Mesenteric fat pad (tissue), 1 donor: Measurements from ENCODE around the gene DCAF7. TPM values are rescaled to one million over a fixed set of nuclear protein-coding genes. Genes with fewer than 3 reads are reported as not detected.

Source experiments
- DNase-seq: peaks from one replicate; pipeline ENCODE4 v3.0.0-alpha.2; 2020; ENCODE audit warnings: low spot score
- total RNA-seq: library from RNA; stranded (reverse); fragmentation: NEBNext Ultra II Directional; extraction: Animal tissue kit (Norgen Biotek cat#: 25700); gene quantifications from one replicate; pipeline ENCODE4 v1.2.1, GENCODE V29; 2021
- donor health status: DM: yes; HTN: yes; CAD: no.

Gene DCAF7
- total RNA-seq, 1 donor from 2014 or later: 49.6 TPM

DNA sequence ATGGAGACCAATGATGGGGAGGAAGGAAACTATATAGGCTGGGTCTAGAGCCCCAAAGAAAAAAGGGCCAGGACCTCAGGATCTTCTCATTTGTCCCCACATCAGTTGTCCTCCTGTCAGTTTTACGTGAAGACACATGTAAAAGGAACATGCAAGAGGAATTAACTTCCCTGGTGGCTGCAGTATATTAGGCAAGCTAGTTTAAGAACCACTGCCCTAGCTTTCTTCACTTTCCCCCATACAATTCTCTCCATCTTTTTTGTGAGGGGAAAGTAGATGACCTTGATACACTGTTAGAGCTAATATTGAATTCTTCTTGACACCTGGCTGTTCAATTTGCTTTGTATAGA is 74.2 kb downstream of the DCAF7 start:
- DNase-seq: no peak

DNA sequence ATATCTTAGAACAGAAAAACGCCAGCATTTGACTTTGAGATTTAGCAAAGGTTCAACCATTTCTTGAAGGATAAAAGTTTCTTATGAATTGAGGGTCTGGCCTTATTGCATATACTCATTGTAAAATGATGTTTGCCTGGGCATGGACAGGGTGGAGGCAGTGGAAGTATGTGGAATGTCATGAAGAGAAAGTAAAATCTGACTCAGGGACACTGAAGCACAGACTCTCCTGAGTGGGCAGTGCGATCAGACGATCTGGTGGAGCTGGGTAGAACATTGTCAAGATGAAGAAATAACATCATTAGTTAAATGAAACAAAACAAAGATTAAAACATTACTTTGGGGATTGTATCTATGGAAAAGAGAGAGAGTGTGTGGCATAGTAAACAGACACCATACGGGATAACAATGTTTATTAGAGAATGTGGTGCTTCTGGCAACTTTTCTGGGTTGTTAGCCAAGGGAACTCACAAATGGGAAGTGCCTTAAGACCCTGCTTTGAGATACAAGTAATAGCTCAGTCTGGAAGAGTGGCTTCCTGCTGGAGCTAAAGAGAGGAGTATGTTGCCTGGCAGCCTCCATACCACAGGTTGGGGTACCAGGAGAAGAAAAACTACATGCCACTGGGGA is 76.4 kb downstream of the DCAF7 start:
- no peak for DNase-seq

DNA sequence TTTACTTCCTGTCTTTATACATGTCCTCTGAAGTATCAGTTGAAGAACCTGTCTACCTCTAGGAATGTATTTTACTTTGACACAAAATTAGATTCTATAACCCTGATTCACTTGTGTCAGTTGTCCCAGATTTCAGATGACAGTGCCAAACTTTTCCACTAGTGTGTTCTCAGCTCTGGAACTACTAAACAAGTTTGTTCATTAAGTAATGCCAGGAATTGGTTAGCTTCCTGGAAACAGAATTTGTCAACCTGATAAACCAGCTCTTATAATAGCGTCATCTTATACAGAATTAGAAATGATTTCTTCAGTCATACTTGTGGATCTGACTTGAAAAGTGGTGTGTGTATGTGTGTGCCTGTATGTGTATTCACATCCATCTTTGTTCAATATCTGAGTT is 79.3 kb downstream of the DCAF7 start:
- DNase-seq: no peak

DNA sequence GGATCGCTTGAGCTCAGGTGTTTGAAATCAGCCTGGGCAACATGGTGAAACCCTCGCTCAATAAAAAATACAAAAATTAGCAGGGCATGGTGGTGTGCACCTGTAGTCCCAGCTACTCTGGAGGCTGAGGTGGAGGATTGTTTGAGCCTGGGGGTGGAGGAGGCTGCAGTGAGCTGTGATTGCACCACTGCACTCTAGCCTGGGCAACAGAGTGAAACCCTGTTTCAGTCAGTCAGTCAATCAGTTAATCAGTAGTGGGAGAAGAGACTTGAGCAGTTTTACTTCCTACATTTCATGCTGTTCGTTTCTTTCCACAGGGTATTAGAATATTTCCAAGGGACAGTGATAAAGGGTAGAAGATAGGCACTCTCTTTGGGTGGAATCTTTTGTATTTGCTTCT is 80.8 kb downstream of the DCAF7 start:
- no peak for DNase-seq

DNA sequence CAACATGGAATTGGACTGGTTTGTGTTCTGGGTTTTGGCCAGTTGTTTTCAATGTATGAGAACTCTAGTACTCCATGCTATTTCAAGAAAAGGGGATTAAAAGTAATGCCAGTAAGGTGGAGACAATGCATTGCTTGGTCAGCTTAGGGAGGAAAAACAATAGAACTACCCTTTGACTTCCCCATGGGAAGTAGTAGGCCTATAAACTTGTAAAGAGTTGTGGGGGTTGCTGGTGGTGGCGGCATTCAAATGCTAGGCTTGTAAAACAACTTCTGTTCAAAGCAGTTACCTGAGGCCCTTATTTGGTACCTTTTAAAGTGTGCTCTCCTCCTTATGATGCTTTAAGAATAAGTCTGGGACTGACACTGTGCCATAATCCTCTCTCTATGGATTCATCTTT is 81.3 kb downstream of the DCAF7 start:
- no peak for DNase-seq

DNA sequence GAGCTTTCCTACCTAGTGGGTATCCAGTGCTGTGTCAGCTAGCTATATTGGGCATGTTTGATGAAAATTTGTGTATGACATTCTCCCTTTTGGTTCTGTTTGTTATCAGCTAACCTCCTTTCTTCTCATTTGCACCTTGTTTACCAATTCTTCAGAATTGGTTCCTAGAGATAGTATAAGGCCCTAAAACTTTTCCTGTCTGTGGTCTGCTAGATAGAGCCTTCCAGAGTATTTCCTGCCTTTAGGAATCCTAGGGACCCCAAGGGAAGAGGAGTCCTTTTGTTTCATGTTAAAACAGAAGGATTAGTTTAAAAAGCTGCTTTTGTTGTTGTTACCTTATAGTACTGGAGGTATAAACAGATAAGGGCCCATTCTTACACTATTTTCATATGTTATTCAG is 83.5 kb downstream of the DCAF7 start:
- no peak for DNase-seq

DNA sequence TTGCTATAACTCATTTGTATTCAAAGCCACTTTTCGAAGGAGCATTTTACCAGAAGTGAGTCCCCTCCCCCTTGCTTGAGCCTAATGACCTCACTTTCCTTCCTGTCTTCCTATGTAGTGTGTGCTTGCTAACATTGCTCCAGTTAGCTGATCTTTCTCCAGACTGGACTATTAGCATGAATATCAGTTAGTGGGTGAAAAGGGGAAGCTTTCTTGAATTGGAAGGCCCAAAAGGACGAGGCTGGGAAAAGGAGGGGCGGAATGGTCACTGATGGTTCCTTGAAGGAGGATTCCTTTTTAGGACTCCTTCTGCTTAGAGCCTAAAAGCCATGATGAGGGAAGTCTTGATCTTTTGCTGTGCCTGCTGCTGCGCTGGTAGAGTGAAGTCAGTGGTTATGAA is 83.9 kb downstream of the DCAF7 start:
- no peak for DNase-seq

DNA sequence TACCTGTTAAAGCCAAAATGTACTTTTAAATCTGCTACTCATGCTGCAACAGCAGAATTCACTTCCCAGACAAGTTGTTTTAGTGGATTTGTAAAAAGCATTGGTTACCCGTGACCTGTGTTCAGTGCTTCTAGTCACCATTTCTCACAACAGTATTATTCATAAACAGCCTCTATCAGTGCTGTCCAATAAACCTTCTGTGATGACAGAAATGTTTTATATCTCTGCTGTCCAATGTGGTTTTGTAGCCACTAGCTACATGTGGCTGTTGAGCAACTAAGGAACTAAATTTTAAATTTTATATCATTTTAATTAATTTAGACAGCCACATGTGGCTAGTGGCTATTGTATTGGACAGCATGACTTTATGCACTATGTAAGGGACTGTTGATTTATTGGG is 84.5 kb downstream of the DCAF7 start:
- no peak for DNase-seq

DNA sequence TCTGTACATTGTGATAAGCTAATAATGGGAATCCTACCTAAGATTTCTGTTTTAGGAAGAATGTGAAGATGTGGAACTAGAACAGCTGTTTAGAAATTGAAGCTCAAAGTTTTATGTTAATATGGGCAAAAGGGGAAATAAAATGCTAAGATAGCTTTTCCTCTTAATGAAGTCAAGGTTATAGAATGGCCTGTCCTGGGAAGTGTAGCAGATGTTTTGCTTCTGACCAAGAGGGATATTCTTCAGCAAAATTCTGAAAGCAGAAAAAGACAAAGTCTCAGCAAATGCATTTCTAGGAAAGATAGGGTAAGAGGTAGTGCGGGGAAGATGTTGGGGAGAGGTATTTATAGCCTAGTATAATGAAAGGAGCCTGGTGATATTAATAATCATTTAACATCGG is 85.0 kb downstream of the DCAF7 start:
- DNase-seq: no peak

DNA sequence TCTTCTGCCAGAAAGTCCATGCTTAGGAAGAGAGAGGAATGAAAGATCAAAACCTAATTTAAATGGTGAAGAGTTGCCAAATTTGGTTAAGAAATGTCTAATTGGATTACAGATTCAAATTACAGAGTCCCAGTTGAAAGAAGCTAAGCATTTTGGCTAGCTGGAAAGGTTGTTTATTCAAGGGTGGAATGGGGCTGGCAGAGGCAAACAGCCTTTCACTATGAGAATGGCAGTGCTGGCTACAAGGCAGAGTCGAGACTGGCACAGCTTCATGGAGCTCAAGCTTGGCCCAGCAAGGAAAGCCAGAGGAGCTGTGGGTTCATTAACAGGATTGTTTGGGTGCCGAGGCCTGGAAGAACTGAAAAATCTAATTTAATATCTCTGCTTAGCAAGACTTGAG is 85.5 kb downstream of the DCAF7 start:
- DNase-seq: no peak

DNA sequence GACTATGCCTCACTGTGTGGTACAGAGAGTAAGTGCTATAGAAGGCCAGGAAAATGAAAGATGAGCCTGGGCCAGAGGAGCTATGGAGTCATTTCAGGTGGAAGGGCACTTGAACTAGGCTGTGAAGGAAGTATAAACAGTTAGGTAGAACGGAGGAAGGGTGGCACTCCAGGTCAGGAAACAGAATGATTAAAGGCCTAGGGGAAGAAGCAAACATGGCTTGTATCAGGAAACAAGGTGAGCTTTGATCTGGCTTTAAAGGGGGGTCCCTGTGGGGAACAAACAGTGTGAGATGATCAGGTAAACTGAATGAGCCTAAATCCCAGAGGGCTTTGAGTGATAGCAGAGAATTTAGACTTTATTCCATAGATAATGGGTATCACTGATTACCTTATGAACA is 88.8 kb downstream of the DCAF7 start:
- DNase-seq: no peak

DNA sequence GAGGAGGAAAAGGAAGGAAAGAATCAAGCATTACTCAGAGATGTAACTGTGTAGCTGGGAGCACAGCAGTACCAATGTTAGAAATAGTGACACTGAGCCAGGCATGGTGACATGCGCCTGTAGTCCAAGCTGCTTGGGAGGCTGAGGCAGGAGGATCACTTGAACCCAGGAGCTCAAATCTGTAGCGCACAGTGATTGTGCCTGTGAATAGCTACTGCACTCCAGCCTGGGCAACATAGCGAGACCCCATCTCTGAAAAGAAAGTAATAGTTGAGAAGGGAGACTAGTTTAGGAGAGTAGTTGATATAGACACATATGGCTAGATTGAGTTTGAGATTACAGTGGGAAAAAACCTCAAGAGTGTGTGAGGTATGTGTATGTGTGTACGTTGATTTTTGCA is 89.8 kb downstream of the DCAF7 start:
- DNase-seq: no peak

DNA sequence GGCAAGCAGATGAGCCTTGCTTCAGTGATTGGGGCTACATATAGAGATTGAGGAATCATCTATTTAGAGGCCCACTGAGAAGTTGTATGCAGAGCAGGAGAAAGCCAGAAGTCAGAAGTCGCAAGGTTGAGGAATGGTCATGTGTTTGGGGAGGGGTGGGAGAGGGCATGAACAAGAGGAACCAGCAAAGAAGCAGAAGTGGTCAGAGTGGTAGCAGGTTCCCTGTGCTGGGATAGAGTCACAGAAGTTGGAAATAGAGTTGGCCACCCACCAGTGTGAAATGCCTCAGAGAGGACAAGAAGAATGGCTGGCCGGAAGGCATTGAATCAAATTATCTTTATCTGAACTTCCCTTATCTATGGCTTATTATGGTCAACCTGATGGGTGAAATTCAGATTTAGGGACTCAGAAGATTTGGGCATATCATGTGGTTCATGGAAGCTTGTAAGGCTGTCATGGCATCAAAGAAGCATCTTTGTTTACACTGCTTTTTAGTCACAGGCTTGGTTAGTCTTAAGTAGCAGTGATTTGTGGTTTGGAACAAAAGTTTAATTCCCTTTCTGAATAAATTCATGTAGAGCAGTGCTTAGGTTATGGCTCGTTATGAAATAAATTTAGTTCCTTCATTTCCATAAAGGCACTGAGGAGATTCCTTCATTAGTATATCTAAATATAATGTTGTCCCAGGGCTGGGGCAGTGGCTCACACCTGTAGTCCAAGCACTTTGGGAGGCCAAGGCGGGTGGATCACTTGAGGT is 91.6 kb downstream of the DCAF7 start:
- DNase-seq: no peak

Other genes starting within 250 kb of the DCAF7 start
- gene CYB561, start 104.2 kb upstream of the DCAF7 start, total RNA-seq: 26.7 TPM
- gene ACE, start 73.4 kb upstream of the DCAF7 start, total RNA-seq: 14.1 TPM
- gene KCNH6, start 27.1 kb upstream of the DCAF7 start, total RNA-seq: not detected
- gene TACO1, start 50.4 kb downstream of the DCAF7 start, total RNA-seq: 17.1 TPM
- gene MAP3K3, start 71.9 kb downstream of the DCAF7 start, total RNA-seq: 48.8 TPM
- 11.3 TPM for gene LIMD2, start 149.6 kb downstream of the DCAF7 start, total RNA-seq
- 34.3 TPM for gene STRADA, start 191.3 kb downstream of the DCAF7 start, total RNA-seq
- 110 TPM for gene CCDC47, start 223.1 kb downstream of the DCAF7 start, total RNA-seq
- 130 TPM for gene DDX42, start 223.7 kb downstream of the DCAF7 start, total RNA-seq